ENCODE data around the gene TBC1D5.

GRCh38 chr3:17501745-17502144, 240.7 kb downstream of the TBC1D5 start:
- TF ChIP-seq POLR2AphosphoS5 (IDR thresholded peaks at IDR 0.05) (no peak), CTCF (IDR thresholded peaks at IDR 0.05) (no peak), POLR2A (IDR thresholded peaks at IDR 0.05) (no peak)

Data from breast epithelium (tissue), 3 donors.